Left lung (tissue), 10 donors: ENCODE measurements around the gene MED12L. TPM values are rescaled to one million over a fixed set of nuclear protein-coding genes. Genes with fewer than 3 reads are reported as not detected.

Experiments used
- ATAC-seq: fragments of 200-7000 bp; cut with Tn5 transposase; one replicate; pipeline ENCODE4 v1.9.1; 2020; ENCODE audit warnings: moderate library complexity
- DNase-seq, 4 donors: peaks; one replicate each; pipeline ENCODE4 v3.0.0-alpha.2; 2013 to 2020
- H3K27ac ChIP-seq, 2 donors: fragments of 200-600 bp; sonication (generic) in 1 of 2; one replicate each; pipeline versions ENCODE4 v1.5.0 to v1.8.0; 2020 to 2021
- H3K27me3 ChIP-seq, 2 donors: fragments of 200-600 bp; sonication (generic) in 1 of 2; one replicate each; pipeline versions ENCODE4 v1.5.0 to v1.8.0; 2020 to 2021
- H3K36me3 ChIP-seq, 2 donors: fragments of 200-600 bp; sonication (generic) in 1 of 2; one replicate each; pipeline versions ENCODE4 v1.5.0 to v1.8.0; 2020 to 2021
- H3K4me1 ChIP-seq, 2 donors: fragments of 200-600 bp; one replicate each; pipeline ENCODE4 v1.8.0; 2021
- H3K4me3 ChIP-seq, 2 donors: fragments of 200-600 bp; sonication (generic) in 1 of 2; one replicate each; pipeline versions ENCODE4 v1.5.0 to v1.8.0; 2020 to 2021; ENCODE audit warnings: mild to moderate bottlenecking in 1 of 2
- H3K9me3 ChIP-seq, 2 donors: fragments of 200-600 bp; sonication (generic) in 1 of 2; one replicate each; pipeline versions ENCODE4 v1.5.0 to v1.8.0; 2020 to 2021
- CTCF ChIP-seq, 2 donors: fragments of 200-600 bp; sonication (generic) in 1 of 2; IDR thresholded peaks; one replicate each; pipeline versions ENCODE4 v1.5.0 to v1.8.0; 2021; ENCODE audit warnings: antibody characterized with exemption in 2 of 2
- intact Hi-C, 2 donors: fragments of 100-400 bp; cut with DNase I; formaldehyde crosslinking; loops; one replicate each; pipeline versions ENCODE4 v1.11.2 to v1.14.2; 2022
- polyA plus RNA-seq, 6 donors: library from polyadenylated mRNA; unstranded; fragments of 120-200 nt; gene quantifications; one replicate each; pipeline ENCODE4 v1.2.1, GENCODE V29; 2013; ENCODE audit not compliant: insufficient read length in 6 of 6
- total RNA-seq, 2 donors: library from RNA; stranded (reverse); fragmentation: NEBNext Ultra II Directional; extraction: Animal tissue kit (Norgen Biotek cat#: 25700); gene quantifications; one replicate each; pipeline ENCODE4 v1.2.1, GENCODE V29; 2021
- donor health status: DM: no; HTN: yes; CAD: no.
- donor health status: DM: no; HTN: no; CAD: no.

Gene MED12L
- total and polyA plus RNA-seq, 8 donors, result 0.66 to 1.0 (median 0.77) TPM

DNA sequence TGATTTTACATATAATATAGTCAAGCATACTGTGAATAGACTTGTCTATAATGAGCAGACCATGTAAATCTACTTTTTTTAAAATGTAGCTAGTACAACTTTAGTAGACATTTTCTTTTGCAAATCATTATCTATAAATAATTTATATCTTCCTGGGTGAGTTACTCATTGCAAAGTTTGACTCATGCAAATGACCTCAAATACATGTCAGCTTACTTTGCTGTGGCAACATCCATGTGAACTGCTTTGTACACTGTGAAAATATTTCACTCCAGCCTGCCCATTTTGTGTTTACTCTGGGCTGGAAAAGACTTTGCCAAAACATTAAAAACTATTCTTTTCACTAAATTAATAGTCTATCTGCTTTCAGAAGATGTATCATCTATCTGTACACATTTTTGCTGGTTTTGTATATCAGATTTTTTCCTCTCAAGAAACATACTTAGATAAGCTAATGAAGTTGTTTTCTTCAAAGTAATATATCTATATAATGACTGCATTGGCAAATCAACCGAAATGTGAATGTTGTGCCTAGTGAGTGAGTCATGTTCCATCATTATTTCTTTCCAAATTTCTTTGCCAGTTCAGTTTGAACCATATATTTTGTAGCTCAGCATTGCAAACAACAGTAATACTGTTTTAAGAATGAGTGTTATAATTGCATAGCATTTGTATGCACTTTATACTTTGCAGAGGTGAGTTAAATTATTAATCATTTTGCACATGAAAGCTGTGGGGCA lies 348.9 kb downstream of the MED12L start:
- intact Hi-C loops, result loop anchor here in 1 of 2 donors (10.0 kb wide), 1 partner anchor 410 kb away; no protein-coding TSS in a partner anchor
- DNase-seq (peak in 1 of 4 donors; percentile 9), ATAC-seq (peak; percentile 77)
- Histone ChIP-seq H3K27ac (no peak overlapping the region), H3K4me1 (no peaks in the 10 kb centered on the region), H3K36me3 (no peaks in the 10 kb centered on the region), H3K27me3 (no peaks in the 10 kb centered on the region), H3K9me3 (no peaks in the 10 kb centered on the region), H3K4me3 (no peak overlapping the region)
- no peak for TF ChIP-seq CTCF (IDR thresholded peaks at IDR 0.05)

DNA sequence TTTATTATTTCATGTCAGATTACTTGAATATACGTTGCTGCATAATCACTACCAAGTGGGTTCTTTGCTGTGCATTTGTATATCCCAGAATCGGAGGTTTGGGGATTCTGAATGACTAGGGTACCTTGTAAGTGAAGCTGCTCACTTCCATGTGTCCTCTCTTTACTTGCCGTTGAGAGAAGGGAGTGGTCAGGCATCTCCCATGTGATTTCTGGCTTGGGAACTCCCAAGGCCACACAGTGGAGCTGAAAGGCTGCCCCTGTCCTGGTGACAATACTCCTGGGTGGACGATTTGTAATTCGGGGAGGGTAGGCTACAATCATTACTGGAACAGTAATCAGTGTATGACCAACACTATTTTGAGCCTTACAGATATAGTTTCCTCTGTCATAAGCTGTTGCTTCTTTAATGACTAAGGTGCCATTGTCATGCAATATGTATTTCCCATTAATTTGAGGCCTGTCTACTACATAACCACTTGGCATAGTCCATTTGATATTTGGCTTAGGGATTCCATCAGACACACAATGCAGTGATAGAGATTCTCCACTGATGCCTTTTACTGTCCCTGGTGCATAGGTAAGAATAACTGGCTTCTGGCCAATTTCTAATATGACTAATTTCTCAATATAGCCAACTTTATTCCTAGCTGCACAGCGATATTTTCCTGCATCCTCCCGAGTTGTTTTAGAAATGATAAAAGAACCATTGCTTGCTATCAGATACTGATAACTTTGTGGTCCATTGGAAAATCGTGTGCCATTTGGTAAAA lies 351.4 kb downstream of the MED12L start:
- no peak overlapping the region for H3K27ac ChIP-seq
- H3K27me3 ChIP-seq, result no peaks in the 10 kb centered on the region
- ATAC-seq (no peak), DNase-seq (no peak)
- no peak overlapping the region for H3K4me3 ChIP-seq
- TF ChIP-seq CTCF (IDR thresholded peaks at IDR 0.05), result no peak
- no peaks in the 10 kb centered on the region for H3K9me3 ChIP-seq
- no peaks in the 10 kb centered on the region for H3K4me1 ChIP-seq
- H3K36me3 ChIP-seq, result no peaks in the 10 kb centered on the region
- intact Hi-C loops, result loop anchor here in 1 of 2 donors (10.0 kb wide), 1 partner anchor 408 kb away; no protein-coding TSS in a partner anchor

DNA sequence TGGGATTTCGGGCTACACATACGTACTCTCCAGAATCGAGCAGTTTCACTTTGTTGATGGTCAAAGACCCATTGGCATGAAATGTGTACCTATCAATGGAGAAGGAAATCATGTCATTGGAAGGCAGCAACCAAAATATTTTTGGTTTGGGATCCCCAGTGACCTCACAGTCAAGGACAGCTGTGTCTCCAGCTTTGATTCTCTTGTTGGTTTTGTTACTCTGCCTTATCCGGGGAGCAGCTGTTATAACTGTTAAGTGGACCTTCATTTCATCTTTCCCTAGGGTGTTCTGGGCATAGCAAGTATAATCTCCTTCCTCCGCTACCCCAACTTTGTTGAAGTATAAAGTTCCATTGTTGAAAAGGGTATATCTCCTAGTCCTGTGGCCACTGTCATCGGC lies 352.4 kb downstream of the MED12L start:
- intact Hi-C loops, result loop anchor here in 1 of 2 donors (10.0 kb wide), 1 partner anchor 407 kb away; no protein-coding TSS in a partner anchor
- ATAC-seq (no peak), DNase-seq (no peak)
- no peak for TF ChIP-seq CTCF (IDR thresholded peaks at IDR 0.05)
- H3K4me1 ChIP-seq, result no peaks in the 10 kb centered on the region
- no peak overlapping the region for H3K27ac ChIP-seq
- H3K4me3 ChIP-seq, result no peak overlapping the region
- H3K27me3 ChIP-seq, result no peaks in the 10 kb centered on the region
- no peaks in the 10 kb centered on the region for H3K9me3 ChIP-seq
- no peaks in the 10 kb centered on the region for H3K36me3 ChIP-seq

- Histone ChIP-seq H3K9me3 (no peaks in the 10 kb centered on the region), H3K4me3 (no peak overlapping the region), H3K36me3 (no peaks in the 10 kb centered on the region), H3K27ac (no peak overlapping the region), H3K27me3 (no peaks in the 10 kb centered on the region), H3K4me1 (no peaks in the 10 kb centered on the region)
- intact Hi-C loops, result loop anchor here in 1 of 2 donors (10.0 kb wide), 2 partner anchors 215 to 405 kb away; no protein-coding TSS in a partner anchor
- TF ChIP-seq CTCF (IDR thresholded peaks at IDR 0.05), result peak; percentile 75 to 84
- ATAC-seq, result peak; percentile 95
- DNase-seq, result peak in 2 of 4 donors; percentile 59 to 75
Measured at GRCh38 chr3:151439652-151440125, 354.2 kb downstream of the MED12L start.

DNA sequence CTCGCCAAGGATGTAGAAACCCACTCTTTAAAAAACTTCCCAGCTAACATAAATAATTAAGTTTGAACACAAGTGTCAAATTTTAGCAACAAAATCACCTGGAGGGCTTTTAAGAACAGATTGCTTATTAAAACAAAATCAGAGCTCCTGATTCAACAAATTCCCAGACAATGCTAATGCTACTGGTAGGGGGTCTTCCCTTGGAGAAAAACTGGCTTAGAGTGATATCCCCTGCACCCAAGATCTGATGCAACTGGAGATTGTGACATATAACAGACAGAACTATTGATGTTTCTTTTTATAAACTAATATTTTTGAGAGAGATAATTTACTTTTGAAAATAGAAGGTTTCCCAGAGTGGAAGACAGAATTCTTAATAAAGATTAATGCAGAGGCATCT lies 355.5 kb downstream of the MED12L start:
- no peaks in the 10 kb centered on the region for H3K27me3 ChIP-seq
- no peak overlapping the region for H3K27ac ChIP-seq
- H3K4me3 ChIP-seq, result no peak overlapping the region
- DNase-seq (no peak), ATAC-seq (no peak)
- H3K36me3 ChIP-seq, result no peaks in the 10 kb centered on the region
- H3K4me1 ChIP-seq, result no peaks in the 10 kb centered on the region
- intact Hi-C loops, result loop anchor here in 1 of 2 donors (10.0 kb wide), 1 partner anchor 214 kb away; no protein-coding TSS in a partner anchor
- no peaks in the 10 kb centered on the region for H3K9me3 ChIP-seq
- TF ChIP-seq CTCF (IDR thresholded peaks at IDR 0.05), result no peak
